IMR-90 (cell line): ENCODE data around the gene COPS7A.

Experiments
- BHLHE40 ChIP-seq: fragments of 150-350 bp; IDR thresholded peaks from 2 replicates; pipeline ENCODE4 v1.6.1; 2016; ENCODE audit warnings: mild to moderate bottlenecking, low read depth, low read length
- CEBPB ChIP-seq: IDR thresholded peaks from 2 replicates; pipeline ENCODE4 v1.6.1; 2012; ENCODE audit warnings: low read depth, low read length, improper control_type of control experiment
- FOS ChIP-seq: fragments of 150-350 bp; IDR thresholded peaks from 2 replicates; pipeline ENCODE4 v1.6.1; 2016; ENCODE audit warnings: low read depth, low read length
- MAFK ChIP-seq: IDR thresholded peaks from 2 replicates; pipeline ENCODE4 v1.6.1; 2012; ENCODE audit warnings: low read depth, low read length, improper control_type of control experiment
- POLR2A ChIP-seq: IDR thresholded peaks from 2 replicates; pipeline ENCODE4 v1.6.1; 2012; ENCODE audit warnings: mild to moderate bottlenecking, low read depth, low read length
- RFX5 ChIP-seq: IDR thresholded peaks from 2 replicates; pipeline ENCODE4 v1.8.0; 2012; ENCODE audit warnings: low read depth, mild to moderate bottlenecking, low read length, moderate library complexity
- SMC3 ChIP-seq: fragments of 150-350 bp; IDR thresholded peaks from 2 replicates; pipeline ENCODE4 v1.6.1; 2016; ENCODE audit warnings: low read depth, mild to moderate bottlenecking, antibody characterized with exemption, low read length, moderate library complexity
- TF ChIP-seq, protein P1 (sequence below): conservative IDR thresholded peaks from 2 replicates; pipeline ENCODE4 v1.5.1; 2012; ENCODE audit warnings: mild to moderate bottlenecking, low read depth, low read length, improper control_type of control experiment

DNA sequence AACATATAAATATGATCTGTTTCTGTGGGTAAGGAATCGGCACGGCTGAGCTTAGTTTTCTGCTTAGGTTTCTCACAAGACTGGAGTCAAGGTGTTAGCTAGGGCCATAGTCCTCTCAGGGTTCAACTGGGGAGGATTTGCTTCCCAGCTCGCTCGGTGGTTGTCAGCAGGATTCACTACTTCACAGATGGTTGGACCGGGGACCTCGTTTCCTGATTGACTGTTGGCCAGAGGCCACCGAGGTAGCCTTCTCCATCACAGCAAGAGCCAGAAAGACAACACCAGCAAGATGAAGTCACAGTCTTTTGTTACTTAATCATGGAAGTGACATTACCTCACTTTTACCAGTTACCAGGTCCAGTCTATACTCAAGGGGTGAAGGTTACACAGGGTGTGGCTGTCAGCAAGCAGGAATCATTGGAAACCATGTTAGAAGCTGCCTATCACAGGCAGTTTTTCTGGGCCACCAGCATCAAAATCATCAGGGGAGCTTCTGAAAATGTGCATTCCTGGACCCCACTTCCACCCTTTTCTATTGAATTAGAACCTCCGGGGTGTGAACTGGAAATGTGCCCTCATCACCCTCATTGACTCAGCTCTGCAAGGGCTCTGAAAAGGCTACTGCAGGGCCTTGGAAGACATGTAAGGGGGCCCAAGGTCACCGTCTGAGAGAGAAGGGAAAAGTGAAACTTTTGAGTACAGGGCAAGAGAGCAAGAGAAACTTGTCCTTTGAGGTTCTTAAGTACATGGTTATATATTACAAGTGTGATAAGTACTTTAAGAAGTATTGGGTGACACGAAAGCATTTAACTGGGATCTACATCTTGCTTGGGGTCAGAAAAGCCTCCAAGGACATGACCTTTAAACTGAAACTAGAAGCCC, 10.9 kb downstream of the COPS7A start:
- TF ChIP-seq, protein P1, sequence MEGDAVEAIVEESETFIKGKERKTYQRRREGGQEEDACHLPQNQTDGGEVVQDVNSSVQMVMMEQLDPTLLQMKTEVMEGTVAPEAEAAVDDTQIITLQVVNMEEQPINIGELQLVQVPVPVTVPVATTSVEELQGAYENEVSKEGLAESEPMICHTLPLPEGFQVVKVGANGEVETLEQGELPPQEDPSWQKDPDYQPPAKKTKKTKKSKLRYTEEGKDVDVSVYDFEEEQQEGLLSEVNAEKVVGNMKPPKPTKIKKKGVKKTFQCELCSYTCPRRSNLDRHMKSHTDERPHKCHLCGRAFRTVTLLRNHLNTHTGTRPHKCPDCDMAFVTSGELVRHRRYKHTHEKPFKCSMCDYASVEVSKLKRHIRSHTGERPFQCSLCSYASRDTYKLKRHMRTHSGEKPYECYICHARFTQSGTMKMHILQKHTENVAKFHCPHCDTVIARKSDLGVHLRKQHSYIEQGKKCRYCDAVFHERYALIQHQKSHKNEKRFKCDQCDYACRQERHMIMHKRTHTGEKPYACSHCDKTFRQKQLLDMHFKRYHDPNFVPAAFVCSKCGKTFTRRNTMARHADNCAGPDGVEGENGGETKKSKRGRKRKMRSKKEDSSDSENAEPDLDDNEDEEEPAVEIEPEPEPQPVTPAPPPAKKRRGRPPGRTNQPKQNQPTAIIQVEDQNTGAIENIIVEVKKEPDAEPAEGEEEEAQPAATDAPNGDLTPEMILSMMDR, result no peak
- no peak for TF ChIP-seq RFX5
- no peak for TF ChIP-seq FOS
- TF ChIP-seq POLR2A, result no peak
- TF ChIP-seq BHLHE40, result no peak
- TF ChIP-seq MAFK, result no peak
- no peak for TF ChIP-seq CEBPB
- no peak for TF ChIP-seq SMC3
